GM23338 (cell line): ENCODE measurements around the gene RGS19. TPM values are rescaled to one million over a fixed set of nuclear protein-coding genes. Genes with fewer than 3 reads are reported as not detected.

ENCODE experiments used
- ATAC-seq: fragments of 200-7000 bp; cut with Tn5 transposase; 3 replicates; pipeline ENCODE4 v1.9.1; 2020
- DNase-seq: peaks from one replicate; pipeline ENCODE4 v3.0.0-alpha.2; 2015; ENCODE audit warnings: low spot score
- H2AFZ ChIP-seq: fragments of 200-600 bp; sonication (generic); 2 replicates; pipeline ENCODE4 v1.8.0; 2016; ENCODE audit warnings: antibody characterized with exemption, mild to moderate bottlenecking, moderate library complexity
- H3F3A ChIP-seq: fragments of 200-600 bp; sonication (generic); replicated peaks from 2 replicates; pipeline ENCODE4 v1.8.0; 2017; ENCODE audit warnings: antibody characterized with exemption, mixed run types, low read depth
- H3K27ac ChIP-seq: fragments of 200-600 bp; sonication (generic); 2 replicates; pipeline ENCODE4 v1.6.1; 2016; ENCODE audit warnings: low read depth
- H3K27me3 ChIP-seq: fragments of 200-600 bp; sonication (generic); 2 replicates; pipeline ENCODE4 v1.8.0; 2016; ENCODE audit warnings: mild to moderate bottlenecking, mixed run types, moderate library complexity; ENCODE audit not compliant: insufficient read depth
- H3K36me3 ChIP-seq: fragments of 200-600 bp; sonication (generic); 2 replicates; pipeline ENCODE4 v1.8.0; 2016; ENCODE audit warnings: mild to moderate bottlenecking; ENCODE audit not compliant: insufficient read depth
- H3K4me1 ChIP-seq: fragments of 200-600 bp; sonication (generic); 2 replicates; pipeline ENCODE4 v1.8.0; 2016; ENCODE audit warnings: mild to moderate bottlenecking, moderate library complexity; ENCODE audit not compliant: insufficient read depth
- H3K4me2 ChIP-seq: fragments of 200-600 bp; sonication (generic); 2 replicates; pipeline ENCODE4 v1.7.1; 2017; ENCODE audit warnings: mixed run types
- H3K4me3 ChIP-seq: fragments of 200-600 bp; sonication (generic); 2 replicates; pipeline ENCODE4 v1.6.1; 2016; ENCODE audit warnings: mixed run types
- H3K79me2 ChIP-seq: fragments of 200-600 bp; sonication (generic); replicated peaks from 2 replicates; pipeline ENCODE4 v1.8.0; 2017; ENCODE audit warnings: mild to moderate bottlenecking; ENCODE audit not compliant: insufficient read depth
- H3K9me2 ChIP-seq: fragments of 200-600 bp; sonication (generic); 2 replicates; pipeline ENCODE4 v1.8.0; 2017; ENCODE audit not compliant: insufficient read depth
- H4K20me1 ChIP-seq: fragments of 200-600 bp; sonication (generic); replicated peaks from 2 replicates; pipeline ENCODE4 v1.8.0; 2017; ENCODE audit warnings: mild to moderate bottlenecking; ENCODE audit not compliant: insufficient read depth
- H3K27ac Mint-ChIP-seq: 2 replicates; pipeline ENCODE4 v1.8.0; 2020; ENCODE audit warnings: inconsistent platforms, mild to moderate bottlenecking, moderate library complexity, mixed read lengths
- H3K27me3 Mint-ChIP-seq: 3 replicates; pipeline ENCODE4 v1.8.0; 2022; ENCODE audit warnings: low read depth, mild to moderate bottlenecking, moderate library complexity, mixed read lengths, inconsistent platforms; ENCODE audit not compliant: insufficient read depth, poor library complexity
- H3K36me3 Mint-ChIP-seq: 3 replicates; pipeline ENCODE4 v1.8.0; 2021; ENCODE audit warnings: low read depth, mild to moderate bottlenecking, inconsistent platforms, moderate library complexity, mixed read lengths
- H3K4me1 Mint-ChIP-seq: 3 replicates; pipeline ENCODE4 v1.8.0; 2020; ENCODE audit warnings: mild to moderate bottlenecking, inconsistent platforms, mixed read lengths
- H3K4me3 Mint-ChIP-seq: 3 replicates; pipeline ENCODE4 v1.8.0; 2021; ENCODE audit warnings: moderate library complexity, mild to moderate bottlenecking, inconsistent platforms, mixed read lengths
- H3K9me3 Mint-ChIP-seq: 3 replicates; pipeline ENCODE4 v1.8.0; 2020; ENCODE audit warnings: moderate library complexity, mild to moderate bottlenecking, inconsistent platforms, mixed read lengths
- EZH2 ChIP-seq: fragments of 200-600 bp; sonication (generic); IDR thresholded peaks from one replicate; pipeline ENCODE4 v1.8.0; 2017; ENCODE audit warnings: antibody characterized with exemption, mild to moderate bottlenecking, low read depth; ENCODE audit not compliant: unreplicated experiment
- NANOG ChIP-seq: IDR thresholded peaks from 2 replicates; pipeline ENCODE4 v1.6.1; 2016; ENCODE audit warnings: antibody characterized with exemption, borderline replicate concordance
- POLR2AphosphoS5 ChIP-seq: IDR thresholded peaks from 2 replicates; pipeline ENCODE4 v1.6.1; 2016; ENCODE audit warnings: antibody characterized with exemption, low read depth
- STAT1 ChIP-seq: IDR thresholded peaks from one replicate; pipeline ENCODE4 v1.6.1; 2016; ENCODE audit warnings: antibody characterized with exemption; ENCODE audit not compliant: unreplicated experiment
- polyA plus RNA-seq: library from polyadenylated mRNA; unstranded; fragments of >200 nt; fragmentation: Nextera tagmentation; extraction: Ambion mirVana; gene quantifications from 2 replicates; pipeline ENCODE4 v1.2.1, GENCODE V29; 2016
- total RNA-seq: library from RNA; depleted of rRNA; stranded (reverse); fragments of >200 nt; shearing (Covaris generic); gene quantifications from 2 replicates; pipeline ENCODE4 v1.2.3, GENCODE V29; 2014
- TF ChIP-seq, protein P1 (sequence below), 2 experiments: fragments of 200-600 bp in 1 of 2; sonication (generic) in 1 of 2; conservative IDR thresholded peaks; 2 replicates each; pipeline versions ENCODE4 v1.5.1 to v1.6.1; 2016 to 2017; ENCODE audit warnings: antibody characterized with exemption in 2 of 2, low read depth in 2 of 2, mild to moderate bottlenecking in 2 of 2, moderate library complexity in 1 of 2
- TF ChIP-seq, protein P2 (sequence below): fragments of 250-450 bp; sonication (Bioruptor Pico); IDR thresholded peaks from 2 replicates; pipeline ENCODE4 v1.5.0; 2020; ENCODE audit warnings: mild to moderate bottlenecking, moderate library complexity
- TF ChIP-seq, protein P3 (sequence below): IDR thresholded peaks from 2 replicates; pipeline ENCODE4 v1.6.1; 2016; ENCODE audit warnings: antibody characterized with exemption

Gene RGS19
- total and polyA plus RNA-seq, 2 experiments from 2014 or later, result 13.1 to 19.7 TPM

DNA sequence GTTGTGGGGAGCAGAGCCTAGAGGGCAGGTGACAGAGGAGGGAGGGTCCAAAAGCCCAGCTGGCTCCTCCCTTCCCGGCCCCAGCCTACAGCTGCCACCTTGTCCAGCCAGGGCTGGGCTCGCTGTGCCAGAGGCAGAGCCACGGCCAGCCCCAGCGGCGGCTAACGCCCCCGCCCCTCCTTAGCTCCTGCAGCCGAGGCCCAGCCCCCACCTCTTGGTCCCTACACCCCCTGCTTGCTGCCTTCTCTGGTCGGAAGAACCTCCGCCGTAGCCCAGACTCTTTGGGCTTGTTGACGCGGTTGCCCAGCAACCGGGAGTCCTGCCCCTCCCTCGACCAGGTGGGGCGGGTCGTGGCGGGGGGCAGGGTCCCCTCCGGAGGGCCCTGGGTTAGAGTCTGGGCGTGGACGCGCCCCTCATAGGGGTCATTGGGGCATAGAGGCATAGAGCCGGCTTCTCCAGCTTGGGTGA is 5.4 kb upstream of the RGS19 start:
- H4K20me1 ChIP-seq, result no peaks in the 10 kb centered on the region
- peaks cover 50% of the 10 kb centered on the region for H3K27me3 ChIP-seq
- Mint-ChIP-seq H3K4me1 (peaks cover 24% of the 10 kb centered on the region), H3K27ac (no peak overlapping the region), H3K4me3 (peak overlapping the region; percentile 83), H3K9me3 (peaks cover 3% of the 10 kb centered on the region; the same call in 1 of the 3 replicates), H3K27me3 (peaks cover 55% of the 10 kb centered on the region), H3K36me3 (no peaks in the 10 kb centered on the region; the same call in 2 of the 3 replicates)
- no peaks in the 10 kb centered on the region for H3K36me3 ChIP-seq
- H3K9me2 ChIP-seq, result no peaks in the 10 kb centered on the region
- peaks cover 16% of the 10 kb centered on the region; the same call in 1 of the 2 replicates for H3K4me1 ChIP-seq
- H3K27ac ChIP-seq, result no peak overlapping the region
- DNase-seq (peak; percentile 69), ATAC-seq (peak; percentile 50)
- peak; percentile 5 for TF ChIP-seq EZH2
- TF ChIP-seq NANOG, result no peak
- peak overlapping the region; percentile 62 for H3K4me3 ChIP-seq
- peak overlapping the region; percentile 90 for H3K4me2 ChIP-seq
- 0 out of 2 replicates have a peak, but pooled peaks cover 7% of the 10 kb centered on the region for H3F3A ChIP-seq
- H2AFZ ChIP-seq, result peak overlapping the region; percentile 94
- no peaks in the 10 kb centered on the region for H3K79me2 ChIP-seq

DNA sequence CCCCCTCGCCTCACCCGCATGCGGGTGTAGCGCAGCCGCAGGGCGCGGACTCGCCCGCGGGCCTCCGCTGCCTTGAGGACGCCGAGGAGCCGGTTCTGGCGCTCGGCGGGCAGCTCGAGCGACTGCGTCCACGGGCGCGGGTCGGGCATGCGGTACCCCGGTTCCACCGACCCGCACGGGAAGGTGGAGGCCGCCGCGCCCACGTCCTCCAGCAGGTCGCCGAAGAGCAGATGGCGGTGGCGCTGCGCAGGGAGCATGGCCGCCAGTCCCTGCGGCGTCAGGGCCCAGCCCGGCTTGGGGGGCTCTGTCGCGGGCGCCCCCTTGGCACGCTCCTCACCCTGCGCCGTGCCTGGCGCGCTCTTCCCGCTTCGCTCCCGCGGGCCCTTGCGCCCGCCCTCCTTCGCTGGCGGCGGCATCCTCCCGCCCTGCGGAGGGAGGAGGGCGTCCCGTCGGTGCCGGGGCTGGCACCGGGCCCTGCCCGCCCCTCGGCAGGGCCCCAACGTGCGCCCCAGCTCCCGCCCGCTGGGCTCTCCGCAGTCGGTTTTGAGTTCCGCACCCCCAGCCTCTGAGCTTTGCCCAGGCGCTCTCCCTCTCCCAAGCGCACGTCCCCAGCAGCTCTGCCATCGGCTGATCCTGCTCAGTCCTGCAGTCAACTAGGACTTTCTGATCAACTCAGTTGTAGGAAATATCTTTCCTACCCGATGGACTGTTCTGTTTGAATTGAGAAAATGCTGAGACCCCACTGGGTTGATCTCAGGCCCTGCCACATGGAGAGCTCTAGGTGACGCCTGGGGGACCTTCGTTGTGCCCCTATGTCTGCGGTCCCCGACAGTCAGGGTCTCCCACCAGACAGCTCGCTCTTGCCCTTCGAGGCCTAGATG is 4.7 kb upstream of the RGS19 start, which contains the start of gene LKAAEAR1:
TSS of gene LKAAEAR1 (minus strand) at position 595 of the 881 bp plus-strand sequence. CDS start at position 416, 179 bp downstream.
- peak within 1 kb of the TSS; percentile 83 for H3K4me3 Mint-ChIP-seq
- TF ChIP-seq STAT1, result no peak
- TF ChIP-seq, protein P1, sequence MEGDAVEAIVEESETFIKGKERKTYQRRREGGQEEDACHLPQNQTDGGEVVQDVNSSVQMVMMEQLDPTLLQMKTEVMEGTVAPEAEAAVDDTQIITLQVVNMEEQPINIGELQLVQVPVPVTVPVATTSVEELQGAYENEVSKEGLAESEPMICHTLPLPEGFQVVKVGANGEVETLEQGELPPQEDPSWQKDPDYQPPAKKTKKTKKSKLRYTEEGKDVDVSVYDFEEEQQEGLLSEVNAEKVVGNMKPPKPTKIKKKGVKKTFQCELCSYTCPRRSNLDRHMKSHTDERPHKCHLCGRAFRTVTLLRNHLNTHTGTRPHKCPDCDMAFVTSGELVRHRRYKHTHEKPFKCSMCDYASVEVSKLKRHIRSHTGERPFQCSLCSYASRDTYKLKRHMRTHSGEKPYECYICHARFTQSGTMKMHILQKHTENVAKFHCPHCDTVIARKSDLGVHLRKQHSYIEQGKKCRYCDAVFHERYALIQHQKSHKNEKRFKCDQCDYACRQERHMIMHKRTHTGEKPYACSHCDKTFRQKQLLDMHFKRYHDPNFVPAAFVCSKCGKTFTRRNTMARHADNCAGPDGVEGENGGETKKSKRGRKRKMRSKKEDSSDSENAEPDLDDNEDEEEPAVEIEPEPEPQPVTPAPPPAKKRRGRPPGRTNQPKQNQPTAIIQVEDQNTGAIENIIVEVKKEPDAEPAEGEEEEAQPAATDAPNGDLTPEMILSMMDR (conservative IDR thresholded peaks at IDR 0.05; ENCODE audit: low read depth in 2 of 2), result no peak; a peak in 1 of 4 replicates
- TF ChIP-seq, protein P2, sequence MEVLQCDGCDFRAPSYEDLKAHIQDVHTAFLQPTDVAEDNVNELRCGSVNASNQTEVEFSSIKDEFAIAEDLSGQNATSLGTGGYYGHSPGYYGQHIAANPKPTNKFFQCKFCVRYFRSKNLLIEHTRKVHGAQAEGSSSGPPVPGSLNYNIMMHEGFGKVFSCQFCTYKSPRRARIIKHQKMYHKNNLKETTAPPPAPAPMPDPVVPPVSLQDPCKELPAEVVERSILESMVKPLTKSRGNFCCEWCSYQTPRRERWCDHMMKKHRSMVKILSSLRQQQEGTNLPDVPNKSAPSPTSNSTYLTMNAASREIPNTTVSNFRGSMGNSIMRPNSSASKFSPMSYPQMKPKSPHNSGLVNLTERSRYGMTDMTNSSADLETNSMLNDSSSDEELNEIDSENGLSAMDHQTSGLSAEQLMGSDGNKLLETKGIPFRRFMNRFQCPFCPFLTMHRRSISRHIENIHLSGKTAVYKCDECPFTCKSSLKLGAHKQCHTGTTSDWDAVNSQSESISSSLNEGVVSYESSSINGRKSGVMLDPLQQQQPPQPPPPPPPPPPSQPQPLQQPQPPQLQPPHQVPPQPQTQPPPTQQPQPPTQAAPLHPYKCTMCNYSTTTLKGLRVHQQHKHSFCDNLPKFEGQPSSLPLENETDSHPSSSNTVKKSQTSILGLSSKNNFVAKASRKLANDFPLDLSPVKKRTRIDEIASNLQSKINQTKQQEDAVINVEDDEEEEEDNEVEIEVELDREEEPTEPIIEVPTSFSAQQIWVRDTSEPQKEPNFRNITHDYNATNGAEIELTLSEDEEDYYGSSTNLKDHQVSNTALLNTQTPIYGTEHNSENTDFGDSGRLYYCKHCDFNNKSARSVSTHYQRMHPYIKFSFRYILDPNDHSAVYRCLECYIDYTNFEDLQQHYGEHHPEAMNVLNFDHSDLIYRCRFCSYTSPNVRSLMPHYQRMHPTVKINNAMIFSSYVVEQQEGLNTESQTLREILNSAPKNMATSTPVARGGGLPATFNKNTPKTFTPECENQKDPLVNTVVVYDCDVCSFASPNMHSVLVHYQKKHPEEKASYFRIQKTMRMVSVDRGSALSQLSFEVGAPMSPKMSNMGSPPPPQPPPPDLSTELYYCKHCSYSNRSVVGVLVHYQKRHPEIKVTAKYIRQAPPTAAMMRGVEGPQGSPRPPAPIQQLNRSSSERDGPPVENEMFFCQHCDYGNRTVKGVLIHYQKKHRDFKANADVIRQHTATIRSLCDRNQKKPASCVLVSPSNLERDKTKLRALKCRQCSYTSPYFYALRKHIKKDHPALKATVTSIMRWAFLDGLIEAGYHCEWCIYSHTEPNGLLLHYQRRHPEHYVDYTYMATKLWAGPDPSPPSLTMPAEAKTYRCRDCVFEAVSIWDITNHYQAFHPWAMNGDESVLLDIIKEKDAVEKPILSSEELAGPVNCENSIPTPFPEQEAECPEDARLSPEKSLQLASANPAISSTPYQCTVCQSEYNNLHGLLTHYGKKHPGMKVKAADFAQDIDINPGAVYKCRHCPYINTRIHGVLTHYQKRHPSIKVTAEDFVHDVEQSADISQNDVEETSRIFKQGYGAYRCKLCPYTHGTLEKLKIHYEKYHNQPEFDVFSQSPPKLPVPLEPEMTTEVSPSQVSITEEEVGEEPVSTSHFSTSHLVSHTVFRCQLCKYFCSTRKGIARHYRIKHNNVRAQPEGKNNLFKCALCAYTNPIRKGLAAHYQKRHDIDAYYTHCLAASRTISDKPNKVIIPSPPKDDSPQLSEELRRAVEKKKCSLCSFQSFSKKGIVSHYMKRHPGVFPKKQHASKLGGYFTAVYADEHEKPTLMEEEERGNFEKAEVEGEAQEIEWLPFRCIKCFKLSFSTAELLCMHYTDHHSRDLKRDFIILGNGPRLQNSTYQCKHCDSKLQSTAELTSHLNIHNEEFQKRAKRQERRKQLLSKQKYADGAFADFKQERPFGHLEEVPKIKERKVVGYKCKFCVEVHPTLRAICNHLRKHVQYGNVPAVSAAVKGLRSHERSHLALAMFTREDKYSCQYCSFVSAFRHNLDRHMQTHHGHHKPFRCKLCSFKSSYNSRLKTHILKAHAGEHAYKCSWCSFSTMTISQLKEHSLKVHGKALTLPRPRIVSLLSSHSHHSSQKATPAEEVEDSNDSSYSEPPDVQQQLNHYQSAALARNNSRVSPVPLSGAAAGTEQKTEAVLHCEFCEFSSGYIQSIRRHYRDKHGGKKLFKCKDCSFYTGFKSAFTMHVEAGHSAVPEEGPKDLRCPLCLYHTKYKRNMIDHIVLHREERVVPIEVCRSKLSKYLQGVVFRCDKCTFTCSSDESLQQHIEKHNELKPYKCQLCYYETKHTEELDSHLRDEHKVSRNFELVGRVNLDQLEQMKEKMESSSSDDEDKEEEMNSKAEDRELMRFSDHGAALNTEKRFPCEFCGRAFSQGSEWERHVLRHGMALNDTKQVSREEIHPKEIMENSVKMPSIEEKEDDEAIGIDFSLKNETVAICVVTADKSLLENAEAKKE (CRISPR knock-in tag), result no peak
- TF ChIP-seq POLR2AphosphoS5, result peak; percentile 56; the same call in 1 of the 2 replicates
- TF ChIP-seq, protein P3, sequence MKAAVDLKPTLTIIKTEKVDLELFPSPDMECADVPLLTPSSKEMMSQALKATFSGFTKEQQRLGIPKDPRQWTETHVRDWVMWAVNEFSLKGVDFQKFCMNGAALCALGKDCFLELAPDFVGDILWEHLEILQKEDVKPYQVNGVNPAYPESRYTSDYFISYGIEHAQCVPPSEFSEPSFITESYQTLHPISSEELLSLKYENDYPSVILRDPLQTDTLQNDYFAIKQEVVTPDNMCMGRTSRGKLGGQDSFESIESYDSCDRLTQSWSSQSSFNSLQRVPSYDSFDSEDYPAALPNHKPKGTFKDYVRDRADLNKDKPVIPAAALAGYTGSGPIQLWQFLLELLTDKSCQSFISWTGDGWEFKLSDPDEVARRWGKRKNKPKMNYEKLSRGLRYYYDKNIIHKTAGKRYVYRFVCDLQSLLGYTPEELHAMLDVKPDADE, result no peak
- peak; percentile 59 for TF ChIP-seq EZH2
- H3K9me2 ChIP-seq, result no peaks in the 10 kb centered on the region
- peaks cover 25% of the 10 kb centered on the region for H3K4me1 Mint-ChIP-seq
- no peaks in the 10 kb centered on the region for H3K36me3 ChIP-seq
- H3K4me3 ChIP-seq, result peak within 1 kb of the TSS; percentile 62
- H3K4me2 ChIP-seq, result peak within 1 kb of the TSS; percentile 90
- H3K27me3 Mint-ChIP-seq, result peaks cover 55% of the 10 kb centered on the region
- peak within 1 kb of the TSS; percentile 68; the same call in 1 of the 2 replicates for H3K27ac Mint-ChIP-seq
- no peak within 1 kb of the TSS for H3K27ac ChIP-seq
- H3K9me3 Mint-ChIP-seq, result peaks cover 3% of the 10 kb centered on the region; the same call in 1 of the 3 replicates
- peak; percentile 36 for DNase-seq
- H3K79me2 ChIP-seq, result no peaks in the 10 kb centered on the region
- no peaks in the 10 kb centered on the region for H4K20me1 ChIP-seq
- peaks cover 16% of the 10 kb centered on the region; the same call in 1 of the 2 replicates for H3K4me1 ChIP-seq
- 0 out of 2 replicates have a peak, but pooled peaks cover 7% of the 10 kb centered on the region for H3F3A ChIP-seq
- ATAC-seq, result peak; percentile 17
- peaks cover 50% of the 10 kb centered on the region for H3K27me3 ChIP-seq
- H3K36me3 Mint-ChIP-seq, result no peaks in the 10 kb centered on the region; the same call in 2 of the 3 replicates
- peak within 1 kb of the TSS; percentile 94 for H2AFZ ChIP-seq
